K562 (cell line): Measurements from ENCODE around the gene USF2. TPM values are rescaled to one million over a fixed set of nuclear protein-coding genes. Genes with fewer than 3 reads are reported as not detected.
A peak's percentile ranks its signal among the peaks of the same experiment; 100 is the strongest.

Source experiments
- CBFA2T3 ChIP-seq: fragments of 450-650 bp; IDR thresholded peaks from 2 replicates; pipeline ENCODE4 v1.6.1; 2017
- CBX5 ChIP-seq: IDR thresholded peaks from 2 replicates; pipeline ENCODE4 v1.6.1; 2014; ENCODE audit warnings: low read depth, borderline replicate concordance
- DACH1 ChIP-seq: fragments of 450-650 bp; IDR thresholded peaks from 2 replicates; pipeline ENCODE4 v1.6.1; 2018; ENCODE audit not compliant: partially characterized antibody
- ETV6 ChIP-seq, 3 experiments: fragments of 150-350 bp in 1 of 3; sonication (generic) in 1 of 3; formaldehyde crosslinking in 1 of 3; IDR thresholded peaks; 2 replicates each; pipeline versions ENCODE4 v1.6.1 to v1.8.0; 2014 to 2022; ENCODE audit warnings: borderline replicate concordance in 2 of 3, low read depth in 2 of 3, antibody characterized with exemption in 1 of 3, low read length in 1 of 3, mild to moderate bottlenecking in 1 of 3, missing genetic modification reagents in 1 of 3
- FOXA1 ChIP-seq: fragments of 450-650 bp; IDR thresholded peaks from 2 replicates; pipeline ENCODE4 v1.6.1; 2016; ENCODE audit warnings: mild to moderate bottlenecking, borderline replicate concordance
- HDAC1 ChIP-seq, 2 experiments: fragments of 450-650 bp; IDR thresholded peaks; 2 replicates each; pipeline ENCODE4 v1.6.1; 2016 to 2017; ENCODE audit warnings: inconsistent platforms in 1 of 2, mild to moderate bottlenecking in 1 of 2, moderate library complexity in 1 of 2
- HDAC6 ChIP-seq: IDR thresholded peaks from 2 replicates; pipeline ENCODE4 v1.6.1; 2012; ENCODE audit warnings: low read depth, mild to moderate bottlenecking, control low read depth, inconsistent platforms, low read length, moderate library complexity
- HMGXB4 ChIP-seq: sonication (generic); formaldehyde crosslinking; IDR thresholded peaks from 2 replicates; pipeline ENCODE4 v1.8.1; 2023; ENCODE audit warnings: mild to moderate bottlenecking, missing genetic modification reagents
- JUNB ChIP-seq: fragments of 450-650 bp; formaldehyde crosslinking; conservative IDR thresholded peaks from 2 replicates; pipeline ENCODE4 v1.4.0; 2020; ENCODE audit warnings: mild to moderate bottlenecking
- KAT7 ChIP-seq: sonication (generic); formaldehyde crosslinking; IDR thresholded peaks from 2 replicates; pipeline ENCODE4 v1.8.0; 2022; ENCODE audit warnings: missing genetic modification reagents, mild to moderate bottlenecking, borderline replicate concordance
- KLF1 ChIP-seq: fragments of 450-650 bp; IDR thresholded peaks from 2 replicates; pipeline ENCODE4 v1.6.1; 2016; ENCODE audit warnings: missing genetic modification characterization, missing compliant biosample characterization
- NCOR1 ChIP-seq: fragments of 450-650 bp; IDR thresholded peaks from 2 replicates; pipeline ENCODE4 v1.6.1; 2016; ENCODE audit warnings: mild to moderate bottlenecking, moderate library complexity
- PHF20 ChIP-seq: fragments of 450-650 bp; IDR thresholded peaks from 2 replicates; pipeline ENCODE4 v1.6.1; 2018; ENCODE audit not compliant: partially characterized antibody
- RFX7 ChIP-seq: fragments of 250-450 bp; sonication (Bioruptor Pico); IDR thresholded peaks from 2 replicates; pipeline ENCODE4 v1.5.1; 2021; ENCODE audit warnings: mild to moderate bottlenecking
- TBP ChIP-seq: optimal IDR thresholded peaks from 2 replicates; pipeline ENCODE3; 2011; ENCODE audit warnings: low read depth, low read length, improper control_type of control experiment
- TCF3 ChIP-seq: sonication (generic); formaldehyde crosslinking; IDR thresholded peaks from 2 replicates; pipeline ENCODE4 v1.4.0; 2020; ENCODE audit warnings: mild to moderate bottlenecking, missing genetic modification reagents
- ZBTB7A ChIP-seq: IDR thresholded peaks from 2 replicates; pipeline ENCODE4 v1.6.1; 2011; ENCODE audit warnings: low read depth, mild to moderate bottlenecking, low read length, moderate library complexity, borderline replicate concordance; ENCODE audit not compliant: control insufficient read depth
- ZBTB8A ChIP-seq: fragments of 450-650 bp; IDR thresholded peaks from 2 replicates; pipeline ENCODE4 v1.6.1; 2018; ENCODE audit warnings: mild to moderate bottlenecking, moderate library complexity; ENCODE audit not compliant: partially characterized antibody
- ZNF121 ChIP-seq: sonication (generic); formaldehyde crosslinking; conservative IDR thresholded peaks from 2 replicates; pipeline ENCODE4 v1.8.0; 2022; ENCODE audit warnings: missing genetic modification reagents
- ZNF23 ChIP-seq: fragments of 250-450 bp; sonication (Bioruptor Pico); IDR thresholded peaks from 2 replicates; pipeline ENCODE4 v1.4.0; 2020; ENCODE audit warnings: mild to moderate bottlenecking
- ZNF253 ChIP-seq: fragments of 250-450 bp; sonication (Bioruptor Pico); conservative IDR thresholded peaks from 2 replicates; pipeline ENCODE4 v1.6.1; 2021; ENCODE audit warnings: mild to moderate bottlenecking
- ZNF395 ChIP-seq: fragments of 200-800 bp; sonication (Bioruptor generic); IDR thresholded peaks from 2 replicates; pipeline ENCODE4 v1.6.1; 2017; ENCODE audit warnings: missing genetic modification characterization, missing compliant biosample characterization
- ZNF41 ChIP-seq: fragments of 250-450 bp; sonication (Bioruptor Pico); conservative IDR thresholded peaks from 2 replicates; pipeline ENCODE4 v1.4.0; 2020; ENCODE audit warnings: mild to moderate bottlenecking
- ZNF551 ChIP-seq: fragments of 250-450 bp; sonication (Bioruptor Pico); IDR thresholded peaks from 2 replicates; pipeline ENCODE4 v1.5.0; 2021; ENCODE audit warnings: mild to moderate bottlenecking, moderate library complexity
- ZNF589 ChIP-seq: fragments of 200-800 bp; sonication (Bioruptor generic); IDR thresholded peaks from 2 replicates; pipeline ENCODE4 v1.6.1; 2016; ENCODE audit warnings: low read depth, missing genetic modification characterization, missing compliant biosample characterization
- polyA plus RNA-seq, 8 experiments: library from polyadenylated mRNA; depleted of rRNA in 4 of 8; stranded (reverse) in 5 of 8; unstranded in 3 of 8; fragments of >200 nt; fragmentation: Nextera tagmentation in 2 of 8; fragmentation: Illumina TruSeq in 1 of 8; extraction: Ambion mirVana in 2 of 8; extraction: Trizol in 1 of 8; gene quantifications; 2 replicates each; pipeline versions ENCODE4 v1.2.1 to v1.2.3, GENCODE V29; 2011 to 2014; ENCODE audit warnings: inconsistent platforms in 1 of 8, missing spikeins in 1 of 8
- total RNA-seq, 7 experiments: library from RNA; depleted of rRNA in 6 of 7; stranded (reverse); fragments of >200 nt in 6 of 7; fragmentation: Illumina TruSeq in 2 of 7; extraction: Trizol in 2 of 7; gene quantifications; 2 replicates each; pipeline versions ENCODE4 v1.2.1 to v1.2.3, GENCODE V29; 2011 to 2021; ENCODE audit warnings: low replicate concordance in 1 of 7
- TF ChIP-seq, protein P1 (sequence below): sonication (generic); formaldehyde crosslinking; IDR thresholded peaks from 2 replicates; pipeline ENCODE4 v1.8.1; 2023; ENCODE audit warnings: mild to moderate bottlenecking, missing genetic modification reagents

USF2 gene
- total and polyA plus RNA-seq, 9 of the 15 experiments (the other 6 are each of a cell fraction or from before 2014, with no cell fraction given): 0.27 to 93.7 (median 58.4) TPM

DNA sequence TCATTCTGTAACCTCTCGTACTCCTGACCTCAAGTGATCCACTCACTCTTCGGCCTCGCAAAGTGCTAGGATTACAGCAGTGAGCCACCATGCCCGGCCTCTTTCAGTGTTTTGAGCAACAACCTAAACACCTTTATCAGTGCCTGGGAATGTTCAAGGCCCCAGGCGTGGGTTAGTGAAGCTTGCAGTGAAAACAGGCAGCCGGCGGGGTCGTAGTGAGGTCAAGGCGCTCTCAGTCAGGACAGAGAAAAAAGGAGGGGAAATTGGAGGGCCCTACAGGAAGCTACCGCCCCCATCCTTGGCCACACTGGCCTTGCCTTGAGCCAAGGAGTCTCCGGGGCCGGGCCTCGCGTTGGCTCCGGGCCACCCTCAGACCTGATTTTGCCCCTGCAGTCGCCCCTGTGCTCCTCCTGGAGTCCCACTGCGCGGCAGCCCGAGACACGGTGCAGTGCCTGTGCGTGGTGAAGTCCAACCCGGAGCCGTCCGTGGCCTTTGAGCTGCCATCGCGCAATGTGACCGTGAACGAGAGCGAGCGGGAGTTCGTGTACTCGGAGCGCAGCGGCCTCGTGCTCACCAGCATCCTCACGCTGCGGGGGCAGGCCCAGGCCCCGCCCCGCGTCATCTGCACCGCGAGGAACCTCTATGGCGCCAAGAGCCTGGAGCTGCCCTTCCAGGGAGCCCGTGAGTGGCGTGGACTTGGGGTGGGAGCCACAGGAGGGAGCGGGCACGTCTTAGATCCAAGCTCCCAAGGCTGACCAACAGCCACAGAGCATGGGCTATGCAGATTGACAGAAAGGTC, 40.9 kb downstream of the USF2 start (continued):
- TF ChIP-seq ETV6 (IDR thresholded peaks at IDR 0.05; ENCODE audit: borderline replicate concordance in 1 of 2, low read depth in 2 of 2, low read length in 1 of 2): no peak
- TF ChIP-seq ETV6 (CRISPR knock-in tag; IDR thresholded peaks at IDR 0.05; ENCODE audit: borderline replicate concordance): no peak
- TF ChIP-seq TBP: peak; percentile 42
- peak in 1 of 2 experiments; percentile 43; a peak in 2 of 4 replicates for TF ChIP-seq HDAC1 (IDR thresholded peaks at IDR 0.05)
- TF ChIP-seq, protein P1, sequence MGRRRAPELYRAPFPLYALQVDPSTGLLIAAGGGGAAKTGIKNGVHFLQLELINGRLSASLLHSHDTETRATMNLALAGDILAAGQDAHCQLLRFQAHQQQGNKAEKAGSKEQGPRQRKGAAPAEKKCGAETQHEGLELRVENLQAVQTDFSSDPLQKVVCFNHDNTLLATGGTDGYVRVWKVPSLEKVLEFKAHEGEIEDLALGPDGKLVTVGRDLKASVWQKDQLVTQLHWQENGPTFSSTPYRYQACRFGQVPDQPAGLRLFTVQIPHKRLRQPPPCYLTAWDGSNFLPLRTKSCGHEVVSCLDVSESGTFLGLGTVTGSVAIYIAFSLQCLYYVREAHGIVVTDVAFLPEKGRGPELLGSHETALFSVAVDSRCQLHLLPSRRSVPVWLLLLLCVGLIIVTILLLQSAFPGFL (CRISPR knock-in tag): no peak
- TF ChIP-seq HMGXB4: no peak
- peak; percentile 86 for TF ChIP-seq KLF1 (tag)
- no peak for TF ChIP-seq JUNB (CRISPR knock-in tag)
- no peak for TF ChIP-seq CBX5
- TF ChIP-seq CBFA2T3: peak; percentile 8; the same call in 1 of the 2 replicates
- peak; percentile 94 for TF ChIP-seq ZNF395 (CRISPR knock-in tag)
- TF ChIP-seq ZBTB8A: no peak
- TF ChIP-seq ZBTB7A: peak; percentile 66; the same call in 1 of the 2 replicates
- peak; percentile 91 for TF ChIP-seq ZNF589 (CRISPR knock-in tag)
- no peak for TF ChIP-seq FOXA1
- no peak for TF ChIP-seq ZNF551 (CRISPR knock-in tag)
- no peak for TF ChIP-seq HDAC6
- no peak for TF ChIP-seq PHF20
- TF ChIP-seq NCOR1: peak; percentile 55; the same call in 1 of the 2 replicates
- TF ChIP-seq KAT7: no peak
- 0 out of 2 replicates have a peak, but pooled peaks have one; percentile 24 for TF ChIP-seq ZNF41 (CRISPR knock-in tag)
- TF ChIP-seq RFX7 (CRISPR knock-in tag): no peak
- no peak for TF ChIP-seq DACH1
- no peak for TF ChIP-seq TCF3 (CRISPR knock-in tag)
- TF ChIP-seq ZNF121 (CRISPR knock-in tag): no peak
- no peak for TF ChIP-seq ZNF253 (CRISPR knock-in tag)
- no peak for TF ChIP-seq ZNF23 (CRISPR knock-in tag)
